ENCODE measurements around the gene OPCML. TPM values are rescaled to one million over a fixed set of nuclear protein-coding genes. Genes with fewer than 3 reads are reported as not detected.

OPCML gene
- total and polyA plus RNA-seq, 2 of the 13 experiments (the other 11 are each of a cell fraction or from before 2014, with no cell fraction given): not detected

DNA sequence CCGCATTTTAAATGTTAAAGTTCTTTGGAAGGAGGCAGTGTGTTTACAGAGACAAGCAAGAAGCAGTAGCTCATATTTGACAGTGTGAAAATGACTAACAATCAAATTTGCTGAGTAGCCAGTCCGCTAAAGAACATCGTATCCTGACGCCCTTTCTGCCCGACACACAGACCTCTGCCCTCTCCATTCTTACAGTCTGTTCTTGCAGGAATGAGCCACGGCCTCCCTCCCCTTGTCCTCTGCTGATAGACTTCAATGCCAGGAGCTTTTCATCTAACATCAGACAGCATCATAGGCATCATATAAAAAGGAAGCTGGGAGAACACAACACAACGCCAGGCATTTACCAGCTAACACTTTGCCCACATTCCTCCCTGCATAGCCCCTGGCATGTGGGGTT lies 486.0 kb downstream of the OPCML start:
- ATAC-seq (no peak), FAIRE-seq (no peak), DNase-seq (ENCODE audit: low spot score) (no peak)
- WGBS (ENCODE audit: low lambda C conversion rate): 6% methylated on average over 7 of the region's 7 CpGs
- Histone ChIP-seq H3K4me2 (ENCODE audit: low read depth, low read length) (no peak overlapping the region), H3K9ac (ENCODE audit: insufficient read depth, low read depth, low read length) (no peak overlapping the region), H3K27me3 (ENCODE audit: control insufficient read depth in 1 of 2, insufficient read depth in 2 of 2, low read length in 2 of 2) (peaks cover 0 to 32% of the 10 kb centered on the region in 2 experiments; a peak in 3 of 5 replicates), H4K20me1 (ENCODE audit: insufficient read depth, low read length) (no peaks in the 10 kb centered on the region), H3K4me3 (replicated peaks in 1 of 3; ENCODE audit: insufficient read depth in 1 of 3, low read depth in 2 of 3, low read length in 3 of 3) (no peak overlapping the region), H3K27ac (ENCODE audit: extremely low read length, insufficient read depth, low read length) (no peak overlapping the region), H3K4me1 (ENCODE audit: insufficient read depth, low read length) (no peaks in the 10 kb centered on the region), H2AFZ (ENCODE audit: low read length) (no peak overlapping the region), H3K79me2 (ENCODE audit: insufficient read depth, low read length) (no peaks in the 10 kb centered on the region), H3K9me3 (ENCODE audit: low read length) (no peaks in the 10 kb centered on the region), H3K36me3 (replicated peaks in 1 of 2; ENCODE audit: control insufficient read depth in 1 of 2, insufficient read depth in 2 of 2, low read length in 2 of 2) (no peaks in the 10 kb centered on the region)
- ChIA-PET POLR2A (no interaction called here), CTCF (ENCODE audit: low intra/inter-chr PET ratio, low total read pairs) (no interaction called here)
- in situ Hi-C loops (cut with HindIII; ENCODE audit: extremely low pct_ligation_motif_present, low pct_unique_long_range_greater_than_20kb) (no loop called here), intact Hi-C loops (cut with micrococcal nuclease; ENCODE audit: unreplicated experiment) (no loop called here)
- BruUV-seq (replicated peaks): no TSS peak
- TF ChIP-seq, protein P1, sequence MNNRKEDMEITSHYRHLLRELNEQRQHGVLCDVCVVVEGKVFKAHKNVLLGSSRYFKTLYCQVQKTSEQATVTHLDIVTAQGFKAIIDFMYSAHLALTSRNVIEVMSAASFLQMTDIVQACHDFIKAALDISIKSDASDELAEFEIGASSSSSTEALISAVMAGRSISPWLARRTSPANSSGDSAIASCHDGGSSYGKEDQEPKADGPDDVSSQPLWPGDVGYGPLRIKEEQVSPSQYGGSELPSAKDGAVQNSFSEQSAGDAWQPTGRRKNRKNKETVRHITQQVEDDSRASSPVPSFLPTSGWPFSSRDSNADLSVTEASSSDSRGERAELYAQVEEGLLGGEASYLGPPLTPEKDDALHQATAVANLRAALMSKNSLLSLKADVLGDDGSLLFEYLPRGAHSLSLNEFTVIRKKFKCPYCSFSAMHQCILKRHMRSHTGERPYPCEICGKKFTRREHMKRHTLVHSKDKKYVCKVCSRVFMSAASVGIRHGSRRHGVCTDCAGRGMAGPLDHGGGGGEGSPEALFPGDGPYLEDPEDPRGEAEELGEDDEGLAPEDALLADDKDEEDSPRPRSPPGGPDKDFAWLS (CRISPR knock-in tag; IDR thresholded peaks at IDR 0.05; ENCODE audit: borderline replicate concordance): no peak
- TF ChIP-seq KLF9 (CRISPR knock-in tag; IDR thresholded peaks at IDR 0.05; ENCODE audit: low read depth) (no peak), POLR2AphosphoS5 (IDR thresholded peaks at IDR 0.05; ENCODE audit: low read depth, low read length) (no peak), ZNF549 (CRISPR knock-in tag; IDR thresholded peaks at IDR 0.05) (no peak), RERE (CRISPR knock-in tag; IDR thresholded peaks at IDR 0.05; ENCODE audit: low read depth) (no peak), SIN3A (IDR thresholded peaks at IDR 0.05; ENCODE audit: borderline replicate concordance, low read depth, low read length) (no peak), ZNF557 (CRISPR knock-in tag; IDR thresholded peaks at IDR 0.05) (no peak), PRDM15 (CRISPR knock-in tag; IDR thresholded peaks at IDR 0.05) (no peak), ZSCAN22 (CRISPR knock-in tag; IDR thresholded peaks at IDR 0.05) (no peak), KMT2B (CRISPR knock-in tag; IDR thresholded peaks at IDR 0.05) (no peak), ZBTB14 (CRISPR knock-in tag; IDR thresholded peaks at IDR 0.05) (no peak), GABPB1 (CRISPR knock-in tag; IDR thresholded peaks at IDR 0.05) (no peak), SNRNP70 (IDR thresholded peaks at IDR 0.05; ENCODE audit: low read depth, low read length) (no peak), ZBTB21 (CRISPR knock-in tag; IDR thresholded peaks at IDR 0.05) (no peak), FLYWCH1 (CRISPR knock-in tag; IDR thresholded peaks at IDR 0.05) (no peak)

All from HepG2 (cell line).